ENCODE data around the gene CHD3. TPM values are rescaled to one million over a fixed set of nuclear protein-coding genes. Genes with fewer than 3 reads are reported as not detected.
"Not testable (repeated sequence)": the region's sequence is repeated elsewhere in the genome, so short reads cannot be mapped to it uniquely, and the experiment has no call there.

CHD3 gene
- total and polyA plus RNA-seq, 5 donors = 31.2 to 45.3 (median 37.3) TPM

- Histone ChIP-seq H3K27me3 (ENCODE audit: control insufficient read depth, insufficient read depth) (no peaks in the 10 kb centered on the region), H3K27ac (ENCODE audit: low read length) (no peak overlapping the region), H3K9me3 (ENCODE audit: control insufficient read depth, low read length) (no peaks in the 10 kb centered on the region), H3K4me3 (ENCODE audit: low read length) (no peak overlapping the region), H3K4me1 (ENCODE audit: control insufficient read depth, insufficient read depth, low read length) (no peaks in the 10 kb centered on the region)
- ATAC-seq = no peak
- intact Hi-C loops (cut with DNase I) = no loop called here
- DNase-seq = no peak
- WGBS = 90% methylated on average over 13 of the region's 13 CpGs
Measured at GRCh38 chr17:7943291-7943690, 54.7 kb downstream of the CHD3 start.

- Histone ChIP-seq H3K27me3 (ENCODE audit: control insufficient read depth, insufficient read depth) (no peaks in the 10 kb centered on the region), H3K4me1 (ENCODE audit: control insufficient read depth, insufficient read depth, low read length) (no peaks in the 10 kb centered on the region), H3K9me3 (ENCODE audit: control insufficient read depth, low read length) (no peaks in the 10 kb centered on the region), H3K27ac (ENCODE audit: low read length) (no peak overlapping the region), H3K4me3 (ENCODE audit: low read length) (no peak overlapping the region)
- ATAC-seq (no peak), DNase-seq (no peak)
- 94% methylated on average over 9 of the region's 9 CpGs for WGBS
- intact Hi-C loops (cut with DNase I) = no loop called here
Measured at GRCh38 chr17:7944326-7944725, 55.7 kb downstream of the CHD3 start.

GRCh38 chr17:7945651-7946050 is 57.1 kb downstream of the CHD3 start:
- no peaks in the 10 kb centered on the region for H3K4me1 ChIP-seq (ENCODE audit: control insufficient read depth, insufficient read depth, low read length)
- no peak for ATAC-seq
- no peak overlapping the region for H3K4me3 ChIP-seq (ENCODE audit: low read length)
- no peaks in the 10 kb centered on the region for H3K9me3 ChIP-seq (ENCODE audit: control insufficient read depth, low read length)
- 92% methylated on average over 7 of the region's 7 CpGs for WGBS
- intact Hi-C loops (cut with DNase I) = no loop called here
- no peak for DNase-seq
- no peaks in the 10 kb centered on the region for H3K27me3 ChIP-seq (ENCODE audit: control insufficient read depth, insufficient read depth)
- no peak overlapping the region for H3K27ac ChIP-seq (ENCODE audit: low read length)

DNA sequence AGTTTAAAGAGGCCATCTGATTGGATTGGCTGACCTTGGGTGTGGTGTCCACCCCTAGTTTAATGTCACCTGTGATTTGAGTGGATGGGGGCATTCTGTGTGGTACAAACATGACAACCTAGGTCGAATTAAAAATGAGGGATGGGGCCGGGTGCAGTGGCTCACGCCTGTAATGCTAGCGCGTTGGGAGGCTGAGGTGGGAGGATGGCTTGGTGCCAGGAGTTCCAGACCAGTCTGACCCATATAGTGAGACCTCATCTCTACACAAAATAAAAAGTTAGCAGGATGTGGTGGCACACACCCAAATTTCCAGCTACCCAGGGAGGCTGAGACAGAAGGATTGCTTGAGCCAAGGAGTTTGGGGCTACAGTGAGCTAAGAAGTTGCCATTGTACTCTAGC is 57.9 kb downstream of the CHD3 start:
- Histone ChIP-seq H3K27ac (ENCODE audit: low read length) (no peak overlapping the region), H3K9me3 (ENCODE audit: control insufficient read depth, low read length) (no peaks in the 10 kb centered on the region), H3K27me3 (ENCODE audit: control insufficient read depth, insufficient read depth) (no peaks in the 10 kb centered on the region), H3K4me1 (ENCODE audit: control insufficient read depth, insufficient read depth, low read length) (no peaks in the 10 kb centered on the region), H3K4me3 (ENCODE audit: low read length) (no peak overlapping the region)
- 88% methylated on average over 5 of the region's 5 CpGs for WGBS
- intact Hi-C loops (cut with DNase I) = no loop called here
- ATAC-seq (no peak), DNase-seq (no peak)

GRCh38 chr17:7947651-7948050 is 59.1 kb downstream of the CHD3 start:
- no peaks in the 10 kb centered on the region for H3K9me3 ChIP-seq (ENCODE audit: control insufficient read depth, low read length)
- H3K4me3 ChIP-seq (ENCODE audit: low read length) = no peak overlapping the region
- DNase-seq (no peak), ATAC-seq (no peak)
- no peaks in the 10 kb centered on the region for H3K27me3 ChIP-seq (ENCODE audit: control insufficient read depth, insufficient read depth)
- intact Hi-C loops (cut with DNase I) = no loop called here
- 72% methylated on average over 5 of the region's 5 CpGs for WGBS
- no peaks in the 10 kb centered on the region for H3K4me1 ChIP-seq (ENCODE audit: control insufficient read depth, insufficient read depth, low read length)
- no peak overlapping the region for H3K27ac ChIP-seq (ENCODE audit: low read length)

DNA sequence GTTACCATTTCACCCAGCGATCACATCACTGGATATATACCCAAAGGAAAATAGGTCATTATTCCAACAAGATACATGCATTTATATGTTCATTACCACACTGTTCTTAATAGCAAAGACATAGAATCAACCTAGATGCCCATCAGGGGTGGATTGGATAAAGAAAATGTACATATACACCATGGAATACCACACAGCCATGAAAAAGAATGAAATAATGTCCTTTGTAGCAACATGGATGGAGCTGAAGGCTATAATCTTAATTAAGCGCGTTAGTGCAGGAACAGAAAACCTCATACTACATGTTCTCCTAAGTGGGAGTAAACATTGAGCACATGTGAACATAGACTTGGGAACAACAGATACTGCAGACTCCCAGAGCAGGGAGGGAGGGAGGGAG is 62.0 kb downstream of the CHD3 start:
- intact Hi-C loops (cut with DNase I) = no loop called here
- DNase-seq (no peak), ATAC-seq (no peak)
- H3K4me3 ChIP-seq (ENCODE audit: low read length) = no peak overlapping the region
- no peaks in the 10 kb centered on the region for H3K9me3 ChIP-seq (ENCODE audit: control insufficient read depth, low read length)
- no peaks in the 10 kb centered on the region for H3K27me3 ChIP-seq (ENCODE audit: control insufficient read depth, insufficient read depth)
- H3K27ac ChIP-seq (ENCODE audit: low read length) = no peak overlapping the region
- H3K4me1 ChIP-seq (ENCODE audit: control insufficient read depth, insufficient read depth, low read length) = no peaks in the 10 kb centered on the region
- 79% methylated on average over 3 of the region's 3 CpGs for WGBS

GRCh38 chr17:7951143-7951792 is 62.7 kb downstream of the CHD3 start:
- DNase-seq (no peak), ATAC-seq (no peak)
- intact Hi-C loops (cut with DNase I) = no loop called here
- no peak overlapping the region for H3K27ac ChIP-seq (ENCODE audit: low read length)
- 78% methylated on average over 5 of the region's 5 CpGs for WGBS
- no peaks in the 10 kb centered on the region for H3K27me3 ChIP-seq (ENCODE audit: control insufficient read depth, insufficient read depth)
- H3K4me1 ChIP-seq (ENCODE audit: control insufficient read depth, insufficient read depth, low read length) = no peaks in the 10 kb centered on the region
- H3K4me3 ChIP-seq (ENCODE audit: low read length) = no peak overlapping the region
- H3K9me3 ChIP-seq (ENCODE audit: control insufficient read depth, low read length) = no peaks in the 10 kb centered on the region

GRCh38 chr17:7953266-7953665 is 64.7 kb downstream of the CHD3 start:
- H3K4me1 ChIP-seq (ENCODE audit: control insufficient read depth, insufficient read depth, low read length); intact Hi-C loops (cut with DNase I); H3K27me3 ChIP-seq (ENCODE audit: control insufficient read depth, insufficient read depth); H3K4me3 ChIP-seq (ENCODE audit: low read length); DNase-seq; H3K9me3 ChIP-seq (ENCODE audit: control insufficient read depth, low read length); ATAC-seq; H3K27ac ChIP-seq (ENCODE audit: low read length): not testable (repeated sequence)
- WGBS = 95% methylated on average over 13 of the region's 13 CpGs

- peak; percentile 56 to 69 for ATAC-seq
- H3K27me3 ChIP-seq (ENCODE audit: control insufficient read depth, insufficient read depth) = no peaks in the 10 kb centered on the region
- no peaks in the 10 kb centered on the region for H3K9me3 ChIP-seq (ENCODE audit: control insufficient read depth, low read length)
- no peaks in the 10 kb centered on the region for H3K4me1 ChIP-seq (ENCODE audit: control insufficient read depth, insufficient read depth, low read length)
- 50% methylated on average over 13 of the region's 13 CpGs for WGBS
- DNase-seq = no peak
- peak overlapping the region; percentile 57 for H3K27ac ChIP-seq (ENCODE audit: low read length)
- no peak overlapping the region for H3K4me3 ChIP-seq (ENCODE audit: low read length)
- intact Hi-C loops (cut with DNase I) = no loop called here
Measured at GRCh38 chr17:7955414-7956227, 67.0 kb downstream of the CHD3 start.

DNA sequence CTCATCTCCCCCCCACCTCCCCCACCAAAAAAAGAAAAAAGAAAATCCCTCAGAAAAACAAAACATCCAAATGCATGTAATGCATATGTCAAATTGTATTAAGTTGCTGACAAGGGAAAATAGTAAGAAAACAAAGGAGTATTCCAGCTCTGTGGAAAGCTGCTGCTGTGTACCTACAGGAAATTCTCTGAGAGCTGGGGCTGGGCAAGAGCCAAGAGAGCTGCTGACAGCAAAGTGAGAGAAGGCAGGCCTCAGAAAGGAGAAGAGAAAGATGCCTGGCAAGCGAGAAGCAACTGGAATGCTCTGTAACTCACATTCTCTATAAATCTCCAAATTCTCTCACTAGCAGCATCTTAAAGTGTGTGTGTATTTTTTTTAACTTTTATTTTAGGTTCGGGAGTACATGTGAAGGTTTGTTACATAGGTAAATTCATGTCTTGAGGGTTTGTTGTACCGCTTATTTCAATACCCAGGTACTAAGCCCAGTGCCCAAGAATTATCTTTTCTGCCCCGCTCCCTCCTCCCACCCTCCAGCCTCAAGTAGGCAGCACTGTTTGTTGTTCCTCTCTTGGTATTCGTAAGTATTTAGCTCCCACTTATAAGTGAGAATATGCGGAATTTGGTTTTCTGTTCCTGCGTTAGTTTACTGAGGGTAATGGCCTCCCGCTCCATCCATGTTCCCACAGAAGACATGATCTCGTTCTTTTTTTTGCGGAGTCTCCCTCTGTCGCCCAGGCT is 67.8 kb downstream of the CHD3 start:
- Histone ChIP-seq H3K27me3 (ENCODE audit: control insufficient read depth, insufficient read depth) (no peaks in the 10 kb centered on the region), H3K4me1 (ENCODE audit: control insufficient read depth, insufficient read depth, low read length) (no peaks in the 10 kb centered on the region), H3K9me3 (ENCODE audit: control insufficient read depth, low read length) (no peaks in the 10 kb centered on the region), H3K4me3 (ENCODE audit: low read length) (no peak overlapping the region), H3K27ac (ENCODE audit: low read length) (no peak overlapping the region)
- 54% methylated on average over 11 of the region's 11 CpGs for WGBS
- ATAC-seq = peak; percentile 79 to 87
- intact Hi-C loops (cut with DNase I) = no loop called here
- peak; percentile 61 to 86 (median 84) for DNase-seq
